Measurements from ENCODE around the gene REV3L.
"Not testable (repeated sequence)": the region's sequence is repeated elsewhere in the genome, so short reads cannot be mapped to it uniquely, and the experiment has no call there.

The REV3L gene

DNA sequence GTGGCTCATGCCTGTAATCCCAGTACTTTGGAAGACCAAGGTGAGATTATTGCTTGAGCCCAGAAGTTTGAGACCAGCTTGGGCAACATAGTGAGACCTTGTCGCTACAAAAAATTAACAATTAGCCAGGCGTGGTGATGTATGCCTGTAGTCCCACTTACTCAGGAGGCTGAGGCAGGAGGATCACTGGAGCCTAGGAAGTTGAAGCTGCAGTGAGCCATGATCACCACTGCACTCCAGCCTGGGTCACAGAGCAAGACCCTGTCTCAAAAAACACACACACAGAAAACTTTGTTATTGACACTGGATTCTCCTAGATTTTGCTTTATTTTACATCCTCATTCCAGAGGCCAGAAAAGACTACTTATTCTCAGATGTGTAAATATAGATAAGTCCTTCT, 9.5 kb upstream of the REV3L start:
- DNase-seq (ENCODE audit: low read depth, low spot score): no peak

GRCh38 chr6:111490067-111490466, 7.0 kb upstream of the REV3L start:
- DNase-seq (ENCODE audit: low read depth, low spot score): no peak

DNA sequence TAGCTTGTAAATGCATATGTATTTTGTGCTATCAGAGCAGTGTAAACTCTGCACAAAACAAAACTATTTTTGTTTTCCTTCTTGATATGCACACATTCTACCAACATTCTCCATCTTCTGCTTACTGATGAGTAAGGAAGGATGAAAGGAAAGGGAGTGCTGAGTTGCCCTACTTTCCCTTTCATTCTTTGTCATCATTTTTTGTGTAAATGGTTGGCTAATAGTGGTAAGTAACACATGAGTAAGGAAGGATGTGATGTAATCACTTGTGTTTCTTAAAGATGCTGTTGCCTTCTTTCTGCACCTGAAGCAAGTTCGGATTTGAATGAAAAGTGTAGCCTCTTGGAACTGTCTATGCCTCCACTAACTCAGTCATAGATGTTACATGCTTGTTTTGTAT, 4.6 kb upstream of the REV3L start:
- no peak for DNase-seq (ENCODE audit: low read depth, low spot score)

GRCh38 chr6:111486921-111487320, 3.9 kb upstream of the REV3L start:
- DNase-seq (ENCODE audit: low read depth, low spot score): no peak

- no peak for DNase-seq (ENCODE audit: low read depth, low spot score)
Observed at GRCh38 chr6:111486475-111486874, 3.5 kb upstream of the REV3L start.

GRCh38 chr6:111485342-111485741, 2.3 kb upstream of the REV3L start:
- no peak for DNase-seq (ENCODE audit: low read depth, low spot score)

GRCh38 chr6:111484633-111484930, 1.6 kb upstream of the REV3L start:
- DNase-seq (ENCODE audit: low read depth, low spot score): no peak

GRCh38 chr6:111483736-111484632, 966 bp upstream of the REV3L start:
- peak; percentile 86 for DNase-seq (ENCODE audit: low read depth, low spot score)

DNA sequence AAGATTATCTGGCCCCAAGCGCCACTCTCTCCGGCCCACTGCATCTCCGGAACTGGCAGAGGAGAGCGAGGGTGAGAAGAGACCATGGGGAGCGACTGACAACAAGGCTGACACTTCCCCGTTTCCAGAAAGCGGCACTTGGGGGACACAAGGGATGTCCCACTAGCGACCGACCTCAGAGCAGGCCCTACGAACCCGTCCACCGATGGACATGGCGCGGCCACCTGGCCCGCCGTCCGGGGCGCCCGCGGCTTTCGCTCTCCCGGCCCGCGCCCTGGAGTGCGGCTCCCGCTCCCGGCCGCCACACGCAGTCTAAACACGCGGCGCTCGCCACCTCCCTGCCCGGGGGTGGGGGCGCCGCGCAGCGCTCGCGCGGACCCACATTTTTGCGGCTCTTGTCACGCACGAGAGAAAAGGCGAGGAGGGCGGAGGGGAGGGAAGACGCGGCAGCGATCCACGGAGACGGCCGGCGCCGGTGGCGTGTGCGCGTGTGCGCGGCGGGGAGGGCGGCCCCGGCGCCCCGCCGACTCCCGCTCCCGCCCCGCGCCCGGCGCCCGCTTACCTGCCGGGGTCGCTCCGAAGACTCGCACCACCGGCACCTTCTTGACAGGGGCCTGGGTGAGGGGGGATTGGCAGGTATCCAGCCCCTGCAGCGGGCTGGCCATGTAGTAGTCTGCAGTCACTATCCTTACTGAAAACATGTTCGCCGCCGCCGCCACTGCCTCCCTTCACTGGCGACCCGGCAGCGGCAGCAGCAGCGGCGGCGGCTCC, 645 bp downstream of the REV3L start:
- DNase-seq (ENCODE audit: low read depth, low spot score): no peak

DNA sequence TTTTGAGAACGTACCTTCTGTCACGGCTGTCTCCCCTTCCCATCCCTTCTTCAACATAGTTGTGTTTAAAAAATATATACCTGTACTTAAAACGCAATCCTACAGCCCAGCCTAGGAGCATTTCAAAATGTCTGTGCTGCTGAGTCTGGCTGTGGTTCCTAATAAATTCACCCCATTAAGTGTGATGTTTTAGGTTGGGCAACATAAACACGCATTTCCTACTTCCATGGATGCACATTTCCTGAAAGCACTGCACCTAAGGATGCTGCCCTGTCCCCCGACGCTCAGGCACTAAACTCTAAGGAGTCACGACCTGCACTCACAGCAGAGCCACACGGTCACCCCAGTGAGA, 1.2 kb downstream of the REV3L start:
- no peak for DNase-seq (ENCODE audit: low read depth, low spot score)

GRCh38 chr6:111480988-111481822, 1.8 kb downstream of the REV3L start:
- no peak for DNase-seq (ENCODE audit: low read depth, low spot score)

DNA sequence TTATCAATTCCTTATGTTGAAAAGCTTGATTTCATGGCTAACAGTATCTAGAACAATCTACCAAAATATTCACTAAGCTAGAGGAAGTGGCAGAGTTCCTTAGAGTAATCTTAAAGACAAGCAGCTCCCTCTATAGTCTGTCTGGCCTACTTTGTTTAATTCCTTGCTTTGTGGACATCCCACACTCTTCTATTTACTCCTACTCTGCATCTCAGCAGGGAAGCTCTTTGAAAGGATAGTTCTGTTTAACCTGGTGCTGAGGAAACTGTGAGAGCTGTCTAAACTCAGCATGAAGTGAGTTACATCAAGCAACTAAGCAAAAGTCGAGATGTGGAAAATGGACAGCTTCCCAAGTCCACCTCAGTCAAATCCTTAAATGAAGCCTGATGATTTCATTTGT, 4.3 kb downstream of the REV3L start:
- peak; percentile 49 for DNase-seq (ENCODE audit: low read depth, low spot score)

DNA sequence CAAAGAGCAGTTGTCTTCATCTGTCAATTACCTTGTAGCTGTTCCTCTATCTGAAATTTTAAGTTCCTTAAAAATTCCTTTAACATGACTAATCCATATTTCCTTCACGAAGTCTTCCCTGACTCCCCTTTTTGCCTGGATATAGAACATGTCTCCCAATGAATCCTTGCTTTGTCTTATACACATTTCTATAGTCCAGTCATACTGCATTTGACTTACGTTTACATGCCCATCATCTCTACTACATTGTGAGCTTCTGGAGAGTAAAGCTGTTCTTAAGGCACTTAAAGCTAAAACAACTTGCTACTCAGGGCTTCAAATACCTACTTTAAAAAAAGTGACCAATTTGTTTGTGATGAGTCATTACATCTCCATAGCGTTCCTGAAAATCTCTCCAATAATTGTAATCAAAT, 4.9 kb downstream of the REV3L start:
- no peak for DNase-seq (ENCODE audit: low read depth, low spot score)

DNA sequence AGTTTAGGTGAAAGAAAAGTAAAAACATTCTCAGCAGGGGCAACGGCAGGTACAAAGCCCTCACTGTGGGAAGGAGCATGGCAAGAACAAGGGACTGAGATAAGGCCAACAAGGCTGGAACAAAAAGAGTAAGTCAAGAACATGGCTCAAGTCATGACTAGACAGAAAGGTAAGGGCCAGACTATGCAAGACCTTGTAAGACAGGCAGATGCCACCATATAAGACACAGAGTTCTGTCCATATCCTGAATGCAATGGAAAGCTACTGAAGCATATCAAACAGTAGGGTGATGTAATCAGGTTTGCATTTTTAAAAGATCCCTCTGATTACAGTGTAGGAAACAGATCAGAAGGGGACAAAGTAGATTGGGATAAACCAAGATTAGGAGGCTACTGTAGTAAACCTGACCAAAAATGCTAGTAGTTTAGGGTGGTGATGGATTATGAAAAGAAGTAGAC, 5.5 kb downstream of the REV3L start:
- DNase-seq (ENCODE audit: low read depth, low spot score): no peak

GRCh38 chr6:111476061-111476460, 7.0 kb downstream of the REV3L start:
- DNase-seq (ENCODE audit: low read depth, low spot score): not testable (repeated sequence)

- no peak for DNase-seq (ENCODE audit: low read depth, low spot score)
Observed at GRCh38 chr6:111474771-111475170, 8.2 kb downstream of the REV3L start.

DNA sequence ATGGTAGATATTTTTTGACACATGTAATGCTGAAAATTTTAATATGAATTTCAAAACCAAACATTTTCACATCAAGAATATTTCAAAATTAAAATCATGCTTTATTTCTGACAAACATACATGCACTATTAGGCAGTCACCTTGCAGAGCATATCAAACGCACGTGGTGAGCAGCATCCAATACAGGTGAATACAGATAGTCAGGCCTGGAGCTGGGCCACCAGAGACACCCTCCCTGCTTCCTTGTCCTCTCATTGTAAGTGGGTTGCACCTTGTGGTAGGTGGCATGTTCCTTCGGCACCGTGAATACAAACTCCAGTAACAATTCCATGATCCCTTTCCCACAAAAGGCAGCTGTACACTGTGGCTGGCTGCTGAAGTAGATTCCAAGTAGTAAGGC, 8.9 kb downstream of the REV3L start:
- DNase-seq (ENCODE audit: low read depth, low spot score): no peak

GRCh38 chr6:111472933-111473435, 10.0 kb downstream of the REV3L start:
- no peak for DNase-seq (ENCODE audit: low read depth, low spot score)

- DNase-seq (ENCODE audit: low read depth, low spot score): no peak
Observed at GRCh38 chr6:111471958-111472357, 11.1 kb downstream of the REV3L start.

- no peak for DNase-seq (ENCODE audit: low read depth, low spot score)
Observed at GRCh38 chr6:111471533-111471932, 11.5 kb downstream of the REV3L start.

- no peak for DNase-seq (ENCODE audit: low read depth, low spot score)
Observed at GRCh38 chr6:111470991-111471390, 12.0 kb downstream of the REV3L start.

DNA sequence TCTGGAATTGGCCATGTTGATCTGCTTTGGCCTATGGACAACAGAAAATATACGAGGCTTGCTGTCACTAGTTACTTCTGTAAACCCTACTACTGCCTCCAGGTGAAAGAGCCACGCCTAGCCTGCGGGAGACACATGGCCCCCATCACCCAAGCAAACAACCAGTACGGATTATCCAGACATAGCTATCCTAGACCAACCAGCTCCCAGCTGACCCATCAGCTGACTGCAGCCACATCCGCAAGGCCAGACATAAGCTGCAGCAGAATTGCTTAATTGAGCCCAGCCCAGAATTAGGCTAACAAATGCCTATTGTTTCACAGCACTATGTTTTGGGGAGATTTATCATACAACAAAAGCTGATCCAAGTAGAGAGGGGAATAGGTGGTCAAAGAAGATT, 13.5 kb downstream of the REV3L start:
- no peak for DNase-seq (ENCODE audit: low read depth, low spot score)

Measured in smooth muscle cell of the brain vasculature (primary cell).